Stimulated activated naive B cell treated with anti-CD40 and anti-IgM and Interleukin-4, amounts not matched to agents 10 μg/mL and 1 μg/mL and 100 μg/mL, for 72 hours (primary cell): Measurements from ENCODE around the gene PIK3AP1.
"Not testable (repeated sequence)": the region's sequence is repeated elsewhere in the genome, so short reads cannot be mapped to it uniquely, and the experiment has no call there.

Experiments used
- ATAC-seq, 2 donors: fragments of 150-1000 bp; cut with Tn5 transposase; replicated peaks; 2 replicates each; pipeline ENCODE4 v1.10.0; 2021; ENCODE audit warnings: moderate library complexity in 1 of 2
- DNase-seq: peaks from one replicate; pipeline ENCODE4 v3.0.0; 2021
- H3K27ac Mint-ChIP-seq: one replicate; pipeline ENCODE4 v1.8.0; 2022; ENCODE audit warnings: mild to moderate bottlenecking, mixed read lengths
- H3K27me3 Mint-ChIP-seq, 2 donors: one replicate each; pipeline ENCODE4 v1.8.0; 2022; ENCODE audit warnings: mixed read lengths in 2 of 2
- H3K36me3 Mint-ChIP-seq, 2 donors: one replicate each; pipeline ENCODE4 v1.8.0; 2022; ENCODE audit warnings: mixed read lengths in 2 of 2, mild to moderate bottlenecking in 1 of 2
- H3K4me1 Mint-ChIP-seq, 2 donors: one replicate each; pipeline ENCODE4 v1.8.0; 2022; ENCODE audit warnings: mixed read lengths in 2 of 2, mild to moderate bottlenecking in 1 of 2
- H3K4me3 Mint-ChIP-seq, 2 donors: one replicate each; pipeline ENCODE4 v1.8.0; 2022; ENCODE audit warnings: mild to moderate bottlenecking in 2 of 2, mixed read lengths in 2 of 2, moderate library complexity in 1 of 2
- H3K9me3 Mint-ChIP-seq, 2 donors: one replicate each; pipeline ENCODE4 v1.8.0; 2022; ENCODE audit warnings: mixed read lengths in 2 of 2, mild to moderate bottlenecking in 1 of 2

The PIK3AP1 gene

GRCh38 chr10:96720422-96721206 lies at the start of gene PIK3AP1:
Gene PIK3AP1, minus strand, starts transcription at chr10:96720514. Its CDS starts 120 bp downstream, at chr10:96720394.
- peak; percentile 80 to 82 for ATAC-seq
- peak within 1 kb of the TSS; percentile 100 for H3K27ac Mint-ChIP-seq

GRCh38 chr10:96768136-96768535 lies 47.8 kb upstream of the PIK3AP1 start:
- peaks cover 6% of the 10 kb centered on the region in 2 donors for H3K9me3 Mint-ChIP-seq
- peaks cover 5 to 6% of the 10 kb centered on the region in 2 donors for H3K36me3 Mint-ChIP-seq
- H3K27ac Mint-ChIP-seq = no peak overlapping the region
- H3K4me1 Mint-ChIP-seq = peaks cover 30 to 41% of the 10 kb centered on the region in 2 donors
- DNase-seq = no peak
- no peaks in the 10 kb centered on the region for H3K27me3 Mint-ChIP-seq
- ATAC-seq = no peak
- no peak overlapping the region for H3K4me3 Mint-ChIP-seq

More at GRCh38 chr10:96720422-96721206, at the start of gene PIK3AP1:
- no peaks in the 10 kb centered on the region for H3K9me3 Mint-ChIP-seq
- H3K4me1 Mint-ChIP-seq = peaks cover 45 to 70% of the 10 kb centered on the region in 2 donors
- H3K36me3 Mint-ChIP-seq = peaks cover 14 to 22% of the 10 kb centered on the region in 2 donors
- H3K27me3 Mint-ChIP-seq = no peaks in the 10 kb centered on the region
- peak; percentile 80 for DNase-seq
- H3K4me3 Mint-ChIP-seq = peak within 1 kb of the TSS; percentile 99 to 100

GRCh38 chr10:96767611-96768010 lies 47.3 kb upstream of the PIK3AP1 start:
- peaks cover 30 to 41% of the 10 kb centered on the region in 2 donors for H3K4me1 Mint-ChIP-seq
- H3K27me3 Mint-ChIP-seq = no peaks in the 10 kb centered on the region
- ATAC-seq (no peak), DNase-seq (no peak)
- peaks cover 5 to 6% of the 10 kb centered on the region in 2 donors for H3K9me3 Mint-ChIP-seq
- H3K36me3 Mint-ChIP-seq = peaks cover 5% of the 10 kb centered on the region in 2 donors
- peak overlapping the region; percentile 81 for H3K27ac Mint-ChIP-seq
- no peak overlapping the region for H3K4me3 Mint-ChIP-seq

- peak; percentile 68 to 73 for ATAC-seq
- peak; percentile 38 for DNase-seq
- H3K27ac Mint-ChIP-seq = peak overlapping the region; percentile 84
- H3K9me3 Mint-ChIP-seq = no peaks in the 10 kb centered on the region
- no peaks in the 10 kb centered on the region for H3K36me3 Mint-ChIP-seq
- H3K4me1 Mint-ChIP-seq = peaks cover 31 to 47% of the 10 kb centered on the region in 2 donors
- peak overlapping the region; percentile 63 to 69 for H3K4me3 Mint-ChIP-seq
- no peaks in the 10 kb centered on the region for H3K27me3 Mint-ChIP-seq
Observed at GRCh38 chr10:96765406-96766240, 45.3 kb upstream of the PIK3AP1 start.

- DNase-seq (peak; percentile 39), ATAC-seq (peak; percentile 95)
- H3K4me1 Mint-ChIP-seq = peaks cover 34 to 48% of the 10 kb centered on the region in 2 donors
- H3K4me3 Mint-ChIP-seq = peak overlapping the region in 1 of 2 donors; percentile 6
- peaks cover 0 to 3% of the 10 kb centered on the region in 2 donors for H3K9me3 Mint-ChIP-seq
- H3K27me3 Mint-ChIP-seq = no peaks in the 10 kb centered on the region
- peak overlapping the region; percentile 56 for H3K27ac Mint-ChIP-seq
- no peaks in the 10 kb centered on the region for H3K36me3 Mint-ChIP-seq
Observed at GRCh38 chr10:96764425-96765060, 44.2 kb upstream of the PIK3AP1 start.

GRCh38 chr10:96758423-96758822 lies 38.1 kb upstream of the PIK3AP1 start:
- H3K4me3 Mint-ChIP-seq = peak overlapping the region; percentile 18 to 68
- H3K9me3 Mint-ChIP-seq = peaks cover 0 to 3% of the 10 kb centered on the region in 2 donors
- ATAC-seq (peak; percentile 87 to 91), DNase-seq (peak; percentile 26)
- no peaks in the 10 kb centered on the region for H3K36me3 Mint-ChIP-seq
- no peaks in the 10 kb centered on the region for H3K27me3 Mint-ChIP-seq
- H3K27ac Mint-ChIP-seq = peak overlapping the region; percentile 86
- H3K4me1 Mint-ChIP-seq = peaks cover 36 to 61% of the 10 kb centered on the region in 2 donors

GRCh38 chr10:96756111-96756903 lies 36.0 kb upstream of the PIK3AP1 start:
- Mint-ChIP-seq H3K36me3 (no peaks in the 10 kb centered on the region), H3K4me3 (peak overlapping the region; percentile 32 to 53), H3K4me1 (peaks cover 40 to 64% of the 10 kb centered on the region in 2 donors), H3K9me3 (peaks cover 0 to 3% of the 10 kb centered on the region in 2 donors), H3K27me3 (no peaks in the 10 kb centered on the region), H3K27ac (peak overlapping the region; percentile 90)
- DNase-seq (no peak), ATAC-seq (peak; percentile 54 to 56)

GRCh38 chr10:96753956-96754355 lies 33.6 kb upstream of the PIK3AP1 start:
- Mint-ChIP-seq H3K9me3 (no peaks in the 10 kb centered on the region), H3K4me3 (no peak overlapping the region), H3K27me3 (no peaks in the 10 kb centered on the region), H3K36me3 (no peaks in the 10 kb centered on the region), H3K27ac (no peak overlapping the region), H3K4me1 (peaks cover 29 to 58% of the 10 kb centered on the region in 2 donors)
- ATAC-seq (no peak), DNase-seq (no peak)

GRCh38 chr10:96752375-96752774 lies 32.1 kb upstream of the PIK3AP1 start:
- ATAC-seq = no peak
- H3K27me3 Mint-ChIP-seq = no peaks in the 10 kb centered on the region
- H3K27ac Mint-ChIP-seq = no peak overlapping the region

GRCh38 chr10:96750316-96750715 lies 30.0 kb upstream of the PIK3AP1 start:
- not testable (repeated sequence) for H3K9me3 Mint-ChIP-seq, DNase-seq, H3K27me3 Mint-ChIP-seq, ATAC-seq, H3K36me3 Mint-ChIP-seq, H3K4me3 Mint-ChIP-seq, H3K27ac Mint-ChIP-seq
- peaks cover 21 to 61% of the 10 kb centered on the region in 2 donors for H3K4me1 Mint-ChIP-seq

More at GRCh38 chr10:96752375-96752774, 32.1 kb upstream of the PIK3AP1 start:
- Mint-ChIP-seq H3K4me3 (no peak overlapping the region), H3K36me3 (no peaks in the 10 kb centered on the region), H3K4me1 (peaks cover 25 to 61% of the 10 kb centered on the region in 2 donors), H3K9me3 (no peaks in the 10 kb centered on the region)
- DNase-seq = no peak

GRCh38 chr10:96747734-96748550 lies 27.6 kb upstream of the PIK3AP1 start:
- Mint-ChIP-seq H3K36me3 (peaks cover 0 to 4% of the 10 kb centered on the region in 2 donors), H3K4me1 (peaks cover 20 to 60% of the 10 kb centered on the region in 2 donors), H3K27me3 (no peaks in the 10 kb centered on the region), H3K9me3 (no peaks in the 10 kb centered on the region), H3K4me3 (peak overlapping the region; percentile 82), H3K27ac (peak overlapping the region; percentile 95)
- ATAC-seq (peak; percentile 93), DNase-seq (peak; percentile 60)

- DNase-seq = no peak
- Mint-ChIP-seq H3K4me3 (no peak overlapping the region), H3K9me3 (no peaks in the 10 kb centered on the region), H3K4me1 (peaks cover 16 to 66% of the 10 kb centered on the region in 2 donors), H3K27ac (no peak overlapping the region), H3K27me3 (no peaks in the 10 kb centered on the region), H3K36me3 (peaks cover 0 to 4% of the 10 kb centered on the region in 2 donors)
- no peak for ATAC-seq
Observed at GRCh38 chr10:96746503-96746902, 26.2 kb upstream of the PIK3AP1 start.

- H3K4me1 Mint-ChIP-seq = peaks cover 18 to 71% of the 10 kb centered on the region in 2 donors
- no peaks in the 10 kb centered on the region for H3K9me3 Mint-ChIP-seq
- no peak overlapping the region for H3K4me3 Mint-ChIP-seq
- H3K36me3 Mint-ChIP-seq = peaks cover 0 to 4% of the 10 kb centered on the region in 2 donors
- ATAC-seq (no peak), DNase-seq (no peak)
- H3K27me3 Mint-ChIP-seq = no peaks in the 10 kb centered on the region
- H3K27ac Mint-ChIP-seq = no peak overlapping the region
Observed at GRCh38 chr10:96745950-96746349, 25.6 kb upstream of the PIK3AP1 start.
